ENCODE results near the gene UBA7.

GRCh38 chr3:49806850-49807249 is 6.9 kb downstream of the UBA7 start:
- TF ChIP-seq POLR2AphosphoS5 (IDR thresholded peaks at IDR 0.05; ENCODE audit: low read depth, low read length) (no peak), CHD1 (IDR thresholded peaks at IDR 0.05; ENCODE audit: low read depth, low read length) (no peak), RNF2 (IDR thresholded peaks at IDR 0.05; ENCODE audit: borderline replicate concordance, low read depth, low read length, missing control alignments, poor library complexity, severe bottlenecking) (no peak), JUN (IDR thresholded peaks at IDR 0.05; ENCODE audit: low read depth, low read length) (no peak), SIN3A (conservative IDR thresholded peaks at IDR 0.05 in 1 of 2, IDR thresholded peaks at IDR 0.05 in 1 of 2; ENCODE audit: low read depth in 1 of 2, low read length in 2 of 2) (no peak), RFX5 (IDR thresholded peaks at IDR 0.05; ENCODE audit: borderline replicate concordance, low read depth, low read length) (no peak)
- TF ChIP-seq, protein P1, sequence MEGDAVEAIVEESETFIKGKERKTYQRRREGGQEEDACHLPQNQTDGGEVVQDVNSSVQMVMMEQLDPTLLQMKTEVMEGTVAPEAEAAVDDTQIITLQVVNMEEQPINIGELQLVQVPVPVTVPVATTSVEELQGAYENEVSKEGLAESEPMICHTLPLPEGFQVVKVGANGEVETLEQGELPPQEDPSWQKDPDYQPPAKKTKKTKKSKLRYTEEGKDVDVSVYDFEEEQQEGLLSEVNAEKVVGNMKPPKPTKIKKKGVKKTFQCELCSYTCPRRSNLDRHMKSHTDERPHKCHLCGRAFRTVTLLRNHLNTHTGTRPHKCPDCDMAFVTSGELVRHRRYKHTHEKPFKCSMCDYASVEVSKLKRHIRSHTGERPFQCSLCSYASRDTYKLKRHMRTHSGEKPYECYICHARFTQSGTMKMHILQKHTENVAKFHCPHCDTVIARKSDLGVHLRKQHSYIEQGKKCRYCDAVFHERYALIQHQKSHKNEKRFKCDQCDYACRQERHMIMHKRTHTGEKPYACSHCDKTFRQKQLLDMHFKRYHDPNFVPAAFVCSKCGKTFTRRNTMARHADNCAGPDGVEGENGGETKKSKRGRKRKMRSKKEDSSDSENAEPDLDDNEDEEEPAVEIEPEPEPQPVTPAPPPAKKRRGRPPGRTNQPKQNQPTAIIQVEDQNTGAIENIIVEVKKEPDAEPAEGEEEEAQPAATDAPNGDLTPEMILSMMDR (IDR thresholded peaks at IDR 0.05; ENCODE audit: control extremely low read depth in 1 of 3, insufficient read depth in 1 of 3, low read depth in 1 of 3, low read length in 3 of 3), result no peak
